Brain microvascular endothelial cell (primary cell): ENCODE data around the gene GPR62.

Experiments
- DNase-seq: peaks from one replicate; pipeline ENCODE4 v3.0.0-alpha.2; 2020
- H3K27ac ChIP-seq: fragments of 250-450 bp; sonication (Bioruptor Pico); 2 replicates; pipeline ENCODE4 v1.5.1; 2020; ENCODE audit warnings: mild to moderate bottlenecking, moderate library complexity
- H3K27me3 ChIP-seq: fragments of 250-450 bp; sonication (Bioruptor Pico); replicated peaks from 2 replicates; pipeline ENCODE4 v1.5.1; 2020; ENCODE audit warnings: mild to moderate bottlenecking
- H3K36me3 ChIP-seq: fragments of 250-450 bp; sonication (Bioruptor Pico); replicated peaks from 2 replicates; pipeline ENCODE4 v1.5.1; 2020; ENCODE audit warnings: mild to moderate bottlenecking
- H3K4me3 ChIP-seq: 2 replicates; pipeline ENCODE4 v1.5.1; 2011; ENCODE audit warnings: low read depth, mild to moderate bottlenecking, control low read depth, low read length, moderate library complexity
- in situ Hi-C: cut with HindIII; loops from 2 replicates; pipeline ENCODE4 v1.10.0; 2017; ENCODE audit warnings: low sequenced_read_pairs, low pct_ligation_motif_present
- TF ChIP-seq, protein P1 (sequence below): IDR thresholded peaks from 2 replicates; pipeline ENCODE4 v1.5.1; 2011; ENCODE audit warnings: low read depth, mild to moderate bottlenecking, moderate library complexity, low read length, control low read depth, inconsistent platforms; ENCODE audit errors: missing control alignments

Gene GPR62

DNA sequence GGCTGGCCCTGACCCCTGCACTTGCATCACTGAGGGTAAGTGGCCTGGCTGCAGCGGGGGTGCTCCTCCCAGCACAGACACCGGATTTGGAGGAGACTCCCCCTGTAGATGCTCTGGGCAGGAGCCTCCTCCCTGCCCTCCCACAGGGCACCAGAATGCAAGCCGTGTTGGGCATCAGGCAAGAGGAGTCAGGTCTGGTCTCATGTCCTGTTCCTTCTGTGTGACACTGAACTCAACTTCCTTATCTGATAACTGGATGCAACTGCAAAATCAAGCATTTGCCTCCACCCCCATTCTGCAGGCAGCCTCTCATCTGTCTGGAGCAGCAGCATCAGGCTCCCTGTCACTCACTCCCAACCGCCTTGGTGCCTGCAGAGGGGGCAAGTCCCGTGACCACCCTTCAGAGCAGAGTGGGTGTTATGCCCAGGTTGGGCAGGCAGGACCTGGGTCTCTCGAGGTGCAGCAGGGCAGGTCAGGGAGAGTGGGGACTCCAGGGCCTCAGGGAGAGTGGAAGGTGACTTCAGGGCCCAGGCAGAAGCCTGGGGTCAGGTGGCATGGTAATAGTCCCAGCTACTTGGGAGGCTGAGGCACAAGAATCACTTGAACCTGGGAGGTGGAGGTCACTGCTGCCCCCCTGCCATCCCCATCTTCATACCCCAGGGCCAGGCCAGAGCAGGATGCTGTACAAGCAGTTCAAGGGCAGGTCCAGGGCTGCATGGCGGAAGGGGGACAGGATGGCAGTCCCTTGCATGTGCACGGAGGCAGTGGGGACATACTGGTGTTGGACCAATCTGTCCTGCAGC lies 51.0 kb downstream of the GPR62 start:
- in situ Hi-C loops = no loop called here
- H3K4me3 ChIP-seq = no peak overlapping the region
- no peak for DNase-seq
- TF ChIP-seq, protein P1, sequence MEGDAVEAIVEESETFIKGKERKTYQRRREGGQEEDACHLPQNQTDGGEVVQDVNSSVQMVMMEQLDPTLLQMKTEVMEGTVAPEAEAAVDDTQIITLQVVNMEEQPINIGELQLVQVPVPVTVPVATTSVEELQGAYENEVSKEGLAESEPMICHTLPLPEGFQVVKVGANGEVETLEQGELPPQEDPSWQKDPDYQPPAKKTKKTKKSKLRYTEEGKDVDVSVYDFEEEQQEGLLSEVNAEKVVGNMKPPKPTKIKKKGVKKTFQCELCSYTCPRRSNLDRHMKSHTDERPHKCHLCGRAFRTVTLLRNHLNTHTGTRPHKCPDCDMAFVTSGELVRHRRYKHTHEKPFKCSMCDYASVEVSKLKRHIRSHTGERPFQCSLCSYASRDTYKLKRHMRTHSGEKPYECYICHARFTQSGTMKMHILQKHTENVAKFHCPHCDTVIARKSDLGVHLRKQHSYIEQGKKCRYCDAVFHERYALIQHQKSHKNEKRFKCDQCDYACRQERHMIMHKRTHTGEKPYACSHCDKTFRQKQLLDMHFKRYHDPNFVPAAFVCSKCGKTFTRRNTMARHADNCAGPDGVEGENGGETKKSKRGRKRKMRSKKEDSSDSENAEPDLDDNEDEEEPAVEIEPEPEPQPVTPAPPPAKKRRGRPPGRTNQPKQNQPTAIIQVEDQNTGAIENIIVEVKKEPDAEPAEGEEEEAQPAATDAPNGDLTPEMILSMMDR = no peak
- no peak overlapping the region for H3K27ac ChIP-seq
- no peaks in the 10 kb centered on the region for H3K27me3 ChIP-seq
- H3K36me3 ChIP-seq = no peaks in the 10 kb centered on the region

DNA sequence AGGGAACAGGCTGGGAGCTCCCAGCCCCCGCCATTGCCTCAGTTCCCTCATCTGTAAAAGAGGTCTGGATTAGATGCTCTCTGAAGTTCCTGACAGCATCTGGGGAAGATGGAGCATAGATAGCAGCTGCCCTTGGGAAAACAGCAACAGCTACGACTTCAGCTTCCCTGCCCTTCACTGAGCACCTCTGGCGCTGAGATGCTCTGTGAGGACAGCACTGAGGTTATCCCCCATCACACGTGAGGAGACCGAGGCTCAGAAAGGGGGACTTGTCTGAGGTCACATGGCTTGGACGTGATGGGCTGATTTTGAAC lies 51.6 kb downstream of the GPR62 start:
- H3K4me3 ChIP-seq = no peak overlapping the region
- no peak for DNase-seq
- no peaks in the 10 kb centered on the region for H3K27me3 ChIP-seq
- no peak overlapping the region for H3K27ac ChIP-seq
- in situ Hi-C loops = no loop called here
- H3K36me3 ChIP-seq = no peaks in the 10 kb centered on the region
- TF ChIP-seq, protein P1 = no peak
